Natural killer cell (primary cell): Measurements from ENCODE around the gene CERS1. TPM values are rescaled to one million over a fixed set of nuclear protein-coding genes. Genes with fewer than 3 reads are reported as not detected.
A peak's percentile ranks its signal among the peaks of the same experiment; 100 is the strongest.

Source experiments
- ATAC-seq, 3 donors: fragments of 150-1000 bp in 2 of 3; fragments of 200-7000 bp in 1 of 3; cut with Tn5 transposase; 1 replicate in 1 of 3; 2 replicates in 2 of 3; pipeline ENCODE4 v1.10.0; 2021; ENCODE audit warnings: mild to moderate bottlenecking in 2 of 3, moderate library complexity in 2 of 3
- DNase-seq, 2 donors: peaks; one replicate each; pipeline versions ENCODE4 v3.0.0 to v3.0.0-alpha.2; 2013 to 2021; ENCODE audit warnings: mixed read lengths in 1 of 2
- H3K27ac ChIP-seq: one replicate; pipeline ENCODE4 v1.5.1; 2013; ENCODE audit warnings: mild to moderate bottlenecking, low read length
- H3K27me3 ChIP-seq: one replicate; pipeline ENCODE4 v1.6.1; 2013; ENCODE audit warnings: low read length; ENCODE audit not compliant: control insufficient read depth, insufficient read depth
- H3K36me3 ChIP-seq: one replicate; pipeline ENCODE4 v1.6.1; 2013; ENCODE audit warnings: low read length; ENCODE audit not compliant: control insufficient read depth, insufficient read depth
- H3K4me1 ChIP-seq: one replicate; pipeline ENCODE4 v1.6.1; 2013; ENCODE audit warnings: low read length; ENCODE audit not compliant: control insufficient read depth, insufficient read depth
- H3K4me3 ChIP-seq: one replicate; pipeline ENCODE4 v1.5.1; 2013; ENCODE audit warnings: low read length
- H3K9me3 ChIP-seq: one replicate; pipeline ENCODE4 v1.6.1; 2013; ENCODE audit warnings: low read length; ENCODE audit not compliant: control insufficient read depth, insufficient read depth
- H3K27ac Mint-ChIP-seq, 2 donors: one replicate each; pipeline ENCODE4 v1.8.0; 2022; ENCODE audit warnings: mild to moderate bottlenecking in 2 of 2, mixed read lengths in 2 of 2, moderate library complexity in 1 of 2
- H3K27me3 Mint-ChIP-seq, 2 donors: one replicate each; pipeline ENCODE4 v1.8.0; 2022; ENCODE audit warnings: low read depth in 2 of 2, mixed read lengths in 2 of 2
- H3K36me3 Mint-ChIP-seq: one replicate; pipeline ENCODE4 v1.8.0; 2022; ENCODE audit warnings: mixed read lengths
- H3K4me1 Mint-ChIP-seq, 2 donors: one replicate each; pipeline ENCODE4 v1.8.0; 2022; ENCODE audit warnings: mixed read lengths in 2 of 2
- H3K4me3 Mint-ChIP-seq: one replicate; pipeline ENCODE4 v1.8.0; 2022; ENCODE audit warnings: mild to moderate bottlenecking, moderate library complexity, mixed read lengths
- H3K9me3 Mint-ChIP-seq, 2 donors: one replicate each; pipeline ENCODE4 v1.8.0; 2022; ENCODE audit warnings: mixed read lengths in 2 of 2
- CTCF ChIP-seq: fragments of 200-600 bp; IDR thresholded peaks from one replicate; pipeline ENCODE4 v1.8.0; 2022; ENCODE audit warnings: antibody characterized with exemption
- WGBS: methylation state at CpG from one replicate; pipeline ENCODE4 v1.1.7; 2013; ENCODE audit warnings: missing lambda C conversion rate; ENCODE audit not compliant: insufficient coverage; 5-methylcytosine and 5-hydroxymethylcytosine counted together
- intact Hi-C: fragments of 100-400 bp; cut with micrococcal nuclease; formaldehyde crosslinking; loops from one replicate; pipeline ENCODE4 v1.14.2; 2022
- total RNA-seq, 4 donors: library from RNA; stranded (reverse); fragments of 120-200 nt in 1 of 4; gene quantifications; one replicate each; pipeline versions ENCODE4 v1.2.3 to v1.2.4, GENCODE V29; 2013 to 2022

The CERS1 gene
- total RNA-seq, 3 donors from 2014 or later (not counting 1 experiment from before 2014, with no cell fraction given): not detected

- 66% methylated on average over 7 of the region's 7 CpGs for WGBS
- H3K4me3 ChIP-seq: no peak overlapping the region
- H3K27me3 Mint-ChIP-seq: no peaks in the 10 kb centered on the region
- H3K27ac Mint-ChIP-seq: peak overlapping the region; percentile 78 to 81
- H3K9me3 ChIP-seq: no peaks in the 10 kb centered on the region
- no peak overlapping the region for H3K27ac ChIP-seq
- no peaks in the 10 kb centered on the region for H3K27me3 ChIP-seq
- no peaks in the 10 kb centered on the region for H3K9me3 Mint-ChIP-seq
- peaks cover 12% of the 10 kb centered on the region for H3K36me3 ChIP-seq
- no peak for TF ChIP-seq CTCF
- peak overlapping the region; percentile 11 for H3K4me3 Mint-ChIP-seq
- peaks cover 85% of the 10 kb centered on the region for H3K4me1 ChIP-seq
- ATAC-seq (peak in 1 of 3 donors; percentile 14), DNase-seq (no peak)
- H3K36me3 Mint-ChIP-seq: no peaks in the 10 kb centered on the region
- intact Hi-C loops: no loop called here
- peaks cover 70 to 92% of the 10 kb centered on the region in 2 donors for H3K4me1 Mint-ChIP-seq
Measured at GRCh38 chr19:18843960-18844359, 52.0 kb downstream of the CERS1 start.

- Mint-ChIP-seq H3K4me3 (peak overlapping the region; percentile 63), H3K27me3 (no peaks in the 10 kb centered on the region), H3K27ac (peak overlapping the region; percentile 63 to 78), H3K9me3 (no peaks in the 10 kb centered on the region), H3K4me1 (peaks cover 65 to 93% of the 10 kb centered on the region in 2 donors), H3K36me3 (no peaks in the 10 kb centered on the region)
- intact Hi-C loops: no loop called here
- Histone ChIP-seq H3K4me1 (peaks cover 81% of the 10 kb centered on the region), H3K27ac (no peak overlapping the region), H3K9me3 (no peaks in the 10 kb centered on the region), H3K27me3 (no peaks in the 10 kb centered on the region), H3K36me3 (peaks cover 9% of the 10 kb centered on the region), H3K4me3 (no peak overlapping the region)
- TF ChIP-seq CTCF: no peak
- WGBS: 76% methylated on average over 7 of the region's 7 CpGs
- ATAC-seq: no peak
- no peak for DNase-seq
Measured at GRCh38 chr19:18842166-18842565, 53.8 kb downstream of the CERS1 start.

GRCh38 chr19:18841400-18841799 lies 54.6 kb downstream of the CERS1 start:
- DNase-seq (no peak), ATAC-seq (no peak)
- TF ChIP-seq CTCF: no peak
- H3K4me3 Mint-ChIP-seq: peak overlapping the region; percentile 63
- no peaks in the 10 kb centered on the region for H3K36me3 Mint-ChIP-seq
- no peak overlapping the region for H3K4me3 ChIP-seq
- no peaks in the 10 kb centered on the region for H3K9me3 ChIP-seq
- H3K4me1 Mint-ChIP-seq: peaks cover 65 to 89% of the 10 kb centered on the region in 2 donors
- intact Hi-C loops: no loop called here
- H3K27me3 Mint-ChIP-seq: no peaks in the 10 kb centered on the region
- 95% methylated on average over 15 of the region's 15 CpGs for WGBS
- H3K36me3 ChIP-seq: peaks cover 9% of the 10 kb centered on the region
- peak overlapping the region; percentile 63 to 78 for H3K27ac Mint-ChIP-seq
- H3K27ac ChIP-seq: no peak overlapping the region
- H3K27me3 ChIP-seq: no peaks in the 10 kb centered on the region
- no peaks in the 10 kb centered on the region for H3K9me3 Mint-ChIP-seq
- H3K4me1 ChIP-seq: peaks cover 78% of the 10 kb centered on the region
